Cardiac atrium fibroblast (primary cell): ENCODE data around the gene ADI1. TPM values are rescaled to one million over a fixed set of nuclear protein-coding genes. Genes with fewer than 3 reads are reported as not detected.

Experiments used
- total RNA-seq: library from RNA; depleted of rRNA; stranded (reverse); fragments of >200 nt; gene quantifications from 2 replicates; pipeline ENCODE4 v1.2.3, GENCODE V29; 2015

ADI1 gene
- total RNA-seq = 68.1 and 68.9 TPM in 2 replicates

GRCh38 chr2:3519255-3520205, at the start of gene ADI1:
Gene ADI1, minus strand, starts transcription at chr2:3519531. Its CDS starts 44 bp downstream, at chr2:3519487.

GRCh38 chr2:3558205-3559014, 39.1 kb upstream of the ADI1 start, which contains the start of gene RNASEH1:
Gene RNASEH1, minus strand, starts transcription at chr2:3558333. Its CDS starts 73 bp downstream, at chr2:3558260.

Other genes with a start within 250 kb of the ADI1 start
- 47.5 and 50.4 TPM in 2 replicates for gene EIPR1, start 141.7 kb downstream of the ADI1 start, total RNA-seq
- gene TRAPPC12, start 139.8 kb downstream of the ADI1 start, total RNA-seq = 45.1 and 77.3 TPM in 2 replicates
- 28.2 and 31.4 TPM in 2 replicates for gene RNASEH1, start 38.8 kb upstream of the ADI1 start, total RNA-seq
- 2,859 and 3,922 TPM in 2 replicates for gene RPS7, start 55.7 kb upstream of the ADI1 start, total RNA-seq
- 25.6 and 47.5 TPM in 2 replicates for gene COLEC11, start 75.6 kb upstream of the ADI1 start, total RNA-seq
- gene ALLC, start 138.7 kb upstream of the ADI1 start, total RNA-seq = not detected in 2 replicates
- gene DCDC2C, start 184.0 kb upstream of the ADI1 start, total RNA-seq = not detected in 2 replicates